GM12878 (cell line): ENCODE data around the gene KYAT1.

ENCODE experiments used
- ATF7 ChIP-seq: fragments of 450-650 bp; IDR thresholded peaks from 2 replicates; pipeline ENCODE4 v1.6.1; 2016; ENCODE audit warnings: low read depth, mild to moderate bottlenecking
- CEBPB ChIP-seq, 2 experiments: fragments of 150-350 bp in 1 of 2; IDR thresholded peaks; 2 replicates each; pipeline ENCODE4 v1.6.1; 2012 to 2014; ENCODE audit warnings: low read depth in 2 of 2, low read length in 2 of 2, borderline replicate concordance in 1 of 2, inconsistent platforms in 1 of 2
- POLR2A ChIP-seq: IDR thresholded peaks from 2 replicates; pipeline ENCODE4 v1.6.1; 2011; ENCODE audit warnings: low read depth, mild to moderate bottlenecking, low read length
- RCOR1 ChIP-seq: conservative IDR thresholded peaks from 2 replicates; pipeline ENCODE4 v1.6.1; 2012; ENCODE audit warnings: low read depth, low read length, improper control_type of control experiment
- SRF ChIP-seq, 2 experiments: IDR thresholded peaks; 2 replicates each; pipeline ENCODE4 v1.6.1; 2011; ENCODE audit warnings: low read depth in 2 of 2, low read length in 2 of 2, mild to moderate bottlenecking in 1 of 2, moderate library complexity in 1 of 2
- TCF7 ChIP-seq: IDR thresholded peaks from 2 replicates; pipeline ENCODE4 v1.6.1; 2014; ENCODE audit warnings: antibody characterized with exemption, borderline replicate concordance
- TF ChIP-seq, protein P1 (sequence below), 3 experiments: IDR thresholded peaks in 2 of 3; conservative IDR thresholded peaks in 1 of 3; 2 replicates each; pipeline ENCODE4 v1.5.1; 2011; ENCODE audit warnings: low read depth in 3 of 3, low read length in 3 of 3, mild to moderate bottlenecking in 3 of 3, control low read depth in 2 of 3, moderate library complexity in 2 of 3, inconsistent platforms in 1 of 3, mixed read lengths in 1 of 3; ENCODE audit not compliant: control insufficient read depth in 2 of 3, insufficient read depth in 1 of 3; ENCODE audit errors: extremely low read depth in 1 of 3
- TF ChIP-seq, protein P2 (sequence below): IDR thresholded peaks from 2 replicates; pipeline ENCODE4 v1.6.1; 2012; ENCODE audit warnings: low read length, inconsistent platforms

DNA sequence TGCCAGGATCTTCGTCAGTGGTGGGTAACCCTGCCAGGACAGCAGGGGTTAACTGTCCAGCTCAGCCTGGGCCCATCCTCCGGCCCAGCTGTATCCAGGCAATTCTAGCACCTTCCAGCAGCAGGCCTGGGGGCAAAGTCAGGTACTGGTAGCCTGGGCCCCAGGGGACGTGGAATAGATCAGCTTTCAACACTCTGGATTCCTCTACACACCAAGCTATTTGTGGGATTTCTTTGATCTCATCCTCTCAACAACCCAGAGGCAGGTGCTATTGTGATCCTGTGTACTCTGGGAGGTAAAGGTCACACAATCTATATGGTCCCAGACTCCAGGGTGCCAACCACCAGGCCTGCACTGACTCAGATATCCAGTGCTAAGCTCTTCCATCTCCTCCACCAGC lies 43.4 kb downstream of the KYAT1 start:
- TF ChIP-seq POLR2A (no peak), TCF7 (no peak), ATF7 (no peak), CEBPB (IDR thresholded peaks at IDR 0.05; ENCODE audit: borderline replicate concordance in 1 of 2, low read depth in 2 of 2, low read length in 2 of 2) (no peak), RCOR1 (no peak), SRF (IDR thresholded peaks at IDR 0.05; ENCODE audit: low read depth in 2 of 2, low read length in 2 of 2) (no peak)
- TF ChIP-seq, protein P1, sequence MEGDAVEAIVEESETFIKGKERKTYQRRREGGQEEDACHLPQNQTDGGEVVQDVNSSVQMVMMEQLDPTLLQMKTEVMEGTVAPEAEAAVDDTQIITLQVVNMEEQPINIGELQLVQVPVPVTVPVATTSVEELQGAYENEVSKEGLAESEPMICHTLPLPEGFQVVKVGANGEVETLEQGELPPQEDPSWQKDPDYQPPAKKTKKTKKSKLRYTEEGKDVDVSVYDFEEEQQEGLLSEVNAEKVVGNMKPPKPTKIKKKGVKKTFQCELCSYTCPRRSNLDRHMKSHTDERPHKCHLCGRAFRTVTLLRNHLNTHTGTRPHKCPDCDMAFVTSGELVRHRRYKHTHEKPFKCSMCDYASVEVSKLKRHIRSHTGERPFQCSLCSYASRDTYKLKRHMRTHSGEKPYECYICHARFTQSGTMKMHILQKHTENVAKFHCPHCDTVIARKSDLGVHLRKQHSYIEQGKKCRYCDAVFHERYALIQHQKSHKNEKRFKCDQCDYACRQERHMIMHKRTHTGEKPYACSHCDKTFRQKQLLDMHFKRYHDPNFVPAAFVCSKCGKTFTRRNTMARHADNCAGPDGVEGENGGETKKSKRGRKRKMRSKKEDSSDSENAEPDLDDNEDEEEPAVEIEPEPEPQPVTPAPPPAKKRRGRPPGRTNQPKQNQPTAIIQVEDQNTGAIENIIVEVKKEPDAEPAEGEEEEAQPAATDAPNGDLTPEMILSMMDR (IDR thresholded peaks at IDR 0.05 in 2 of 3, conservative IDR thresholded peaks at IDR 0.05 in 1 of 3; ENCODE audit: control insufficient read depth in 2 of 3, extremely low read depth in 1 of 3, insufficient read depth in 1 of 3, low read depth in 3 of 3, low read length in 3 of 3): no peak
- TF ChIP-seq, protein P2, sequence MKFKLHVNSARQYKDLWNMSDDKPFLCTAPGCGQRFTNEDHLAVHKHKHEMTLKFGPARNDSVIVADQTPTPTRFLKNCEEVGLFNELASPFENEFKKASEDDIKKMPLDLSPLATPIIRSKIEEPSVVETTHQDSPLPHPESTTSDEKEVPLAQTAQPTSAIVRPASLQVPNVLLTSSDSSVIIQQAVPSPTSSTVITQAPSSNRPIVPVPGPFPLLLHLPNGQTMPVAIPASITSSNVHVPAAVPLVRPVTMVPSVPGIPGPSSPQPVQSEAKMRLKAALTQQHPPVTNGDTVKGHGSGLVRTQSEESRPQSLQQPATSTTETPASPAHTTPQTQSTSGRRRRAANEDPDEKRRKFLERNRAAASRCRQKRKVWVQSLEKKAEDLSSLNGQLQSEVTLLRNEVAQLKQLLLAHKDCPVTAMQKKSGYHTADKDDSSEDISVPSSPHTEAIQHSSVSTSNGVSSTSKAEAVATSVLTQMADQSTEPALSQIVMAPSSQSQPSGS: no peak
